ENCODE results near the gene APBA2.

DNA sequence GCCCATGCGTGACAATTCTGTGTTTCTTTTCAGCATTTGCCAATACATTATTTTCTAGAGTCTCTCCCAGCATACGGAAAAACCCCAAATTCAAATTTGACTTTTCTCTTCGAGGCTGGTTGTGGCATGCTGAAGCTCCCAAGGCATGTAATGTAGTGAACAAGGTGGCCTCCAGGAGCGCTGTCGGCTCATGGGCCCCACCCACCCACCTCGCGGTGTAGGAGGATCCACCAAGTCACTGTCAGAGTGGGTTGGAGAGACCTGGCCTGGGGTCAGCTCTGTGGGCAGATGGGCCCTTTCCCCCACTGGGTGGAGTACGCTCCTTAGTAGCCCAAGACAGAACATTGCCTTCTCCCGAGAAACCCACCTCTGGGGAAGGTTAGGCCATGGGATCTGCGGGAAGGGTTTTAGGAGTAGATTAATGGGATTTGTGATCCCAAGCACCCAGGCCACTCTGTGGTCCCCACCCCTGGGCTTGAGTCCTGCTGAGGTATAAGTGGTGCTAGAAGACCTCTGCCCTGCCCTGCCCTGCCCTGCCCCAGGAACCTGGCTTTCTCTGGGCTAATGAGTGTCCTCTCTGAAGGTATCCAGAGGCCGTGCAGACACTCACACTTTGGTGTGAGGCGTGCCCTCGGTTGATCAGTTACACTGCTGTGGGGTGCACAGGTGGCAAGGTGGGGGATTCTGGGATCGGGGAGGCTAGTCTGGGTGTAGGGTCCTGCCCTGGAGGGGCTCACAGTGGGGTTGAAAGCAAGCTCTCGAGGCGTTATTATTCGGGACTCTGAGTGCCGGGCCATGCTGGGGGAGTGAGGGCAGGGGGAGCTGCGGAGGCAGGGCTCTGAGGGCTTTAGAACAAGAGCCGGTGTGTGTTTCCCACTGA is 97.9 kb downstream of the APBA2 start:
- no peak; the same call in 1 of the 2 replicates for TF ChIP-seq CTCF (conservative IDR thresholded peaks at IDR 0.05)
- TF ChIP-seq ZFX (IDR thresholded peaks at IDR 0.05), result no peak

Data from C4-2B (cell line).